Hematopoietic multipotent progenitor cell (in vitro differentiated cells): ENCODE results near the gene JPH3. TPM values are rescaled to one million over a fixed set of nuclear protein-coding genes. Genes with fewer than 3 reads are reported as not detected.
A peak's percentile ranks its signal among the peaks of the same experiment; 100 is the strongest.

ENCODE experiments used
- DNase-seq, 3 donors: peaks; one replicate each; pipeline ENCODE4 v3.0.0-alpha.2; 2011 to 2015; ENCODE audit warnings: low read depth in 2 of 3, low spot score in 2 of 3
- total RNA-seq: library from RNA; depleted of rRNA; stranded (reverse); fragments of >200 nt; gene quantifications from one replicate; pipeline ENCODE4 v1.2.3, GENCODE V29; 2012

JPH3 gene
- total RNA-seq, 1 donor: not detected

GRCh38 chr16:87598431-87598830 lies 3.9 kb upstream of the JPH3 start:
- no peak for DNase-seq

- no peak for DNase-seq
These were observed 2.1 kb upstream of the JPH3 start for GRCh38 chr16:87600246-87600645.

GRCh38 chr16:87601401-87601981 lies 817 bp upstream of the JPH3 start:
- no peak for DNase-seq

GRCh38 chr16:87602821-87603683 lies 744 bp downstream of the JPH3 start:
- DNase-seq: no peak

- DNase-seq: no peak
These were observed 1.7 kb downstream of the JPH3 start for GRCh38 chr16:87603684-87604633.

GRCh38 chr16:87604634-87605111 lies 2.4 kb downstream of the JPH3 start:
- no peak for DNase-seq

- DNase-seq: no peak
These were observed 4.9 kb downstream of the JPH3 start for GRCh38 chr16:87607223-87607622.

GRCh38 chr16:87607871-87608270 lies 5.6 kb downstream of the JPH3 start:
- DNase-seq: no peak

- peak in 2 of 3 donors; percentile 45 to 77 for DNase-seq
These were observed 6.2 kb downstream of the JPH3 start for GRCh38 chr16:87608400-87608985.

GRCh38 chr16:87610026-87610425 lies 7.7 kb downstream of the JPH3 start:
- no peak for DNase-seq

GRCh38 chr16:87611456-87611855 lies 9.1 kb downstream of the JPH3 start:
- DNase-seq: no peak

- no peak for DNase-seq
These were observed 11.7 kb downstream of the JPH3 start for GRCh38 chr16:87613961-87614360.

- DNase-seq: no peak
These were observed 13.3 kb downstream of the JPH3 start for GRCh38 chr16:87615621-87616041.

GRCh38 chr16:87616556-87616955 lies 14.2 kb downstream of the JPH3 start:
- no peak for DNase-seq

- no peak for DNase-seq
These were observed 15.9 kb downstream of the JPH3 start for GRCh38 chr16:87618216-87618615.

- no peak for DNase-seq
These were observed 17.3 kb downstream of the JPH3 start for GRCh38 chr16:87619360-87620200.

GRCh38 chr16:87620201-87620495 lies 17.8 kb downstream of the JPH3 start:
- no peak for DNase-seq

- no peak for DNase-seq
These were observed 19.2 kb downstream of the JPH3 start for GRCh38 chr16:87621550-87621829.

- no peak for DNase-seq
These were observed 19.8 kb downstream of the JPH3 start for GRCh38 chr16:87621976-87622713.
